Inflammatory macrophage treated with lipopolysaccharide for 4 hours (primary cell): ENCODE results near the gene PRKCB.

Experiments
- DNase-seq: peaks from one replicate; pipeline ENCODE4 v3.0.0-alpha.2; 2020

The PRKCB gene

GRCh38 chr16:23944381-23944780 lies 108.6 kb downstream of the PRKCB start:
- no peak for DNase-seq

GRCh38 chr16:23945243-23945642 lies 109.5 kb downstream of the PRKCB start:
- DNase-seq = no peak

GRCh38 chr16:23947838-23948237 lies 112.1 kb downstream of the PRKCB start:
- no peak for DNase-seq

DNA sequence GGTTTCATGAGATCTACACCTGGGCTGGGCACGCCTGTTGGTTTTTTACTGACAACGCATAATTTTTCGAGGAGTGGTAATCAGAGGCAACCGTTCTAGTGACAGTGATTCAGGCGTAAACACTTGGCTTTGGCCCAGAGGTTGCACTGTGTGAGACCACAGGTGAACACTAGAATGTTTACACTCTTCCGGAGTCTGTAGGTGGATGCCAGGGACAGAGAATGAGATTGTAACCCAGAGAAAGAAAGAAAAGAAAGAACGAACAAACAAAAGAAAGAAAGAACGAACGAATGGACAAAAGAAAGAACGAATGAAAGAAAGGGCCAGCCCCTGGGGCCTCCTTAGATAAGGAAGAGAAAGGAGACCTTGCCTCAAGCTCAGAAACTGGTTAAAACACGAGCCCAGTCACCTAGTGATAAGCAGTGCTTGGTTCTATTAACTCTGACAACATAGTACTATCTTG lies 113.2 kb downstream of the PRKCB start:
- no peak for DNase-seq

- DNase-seq = peak; percentile 32
These were observed 114.0 kb downstream of the PRKCB start for GRCh38 chr16:23949630-23950290.

GRCh38 chr16:23950291-23950894 lies 114.6 kb downstream of the PRKCB start:
- peak; percentile 45 for DNase-seq

GRCh38 chr16:23950898-23951297 lies 115.1 kb downstream of the PRKCB start:
- DNase-seq = peak; percentile 82

GRCh38 chr16:23952128-23952970 lies 116.6 kb downstream of the PRKCB start:
- DNase-seq = peak; percentile 76

- no peak for DNase-seq
These were observed 117.2 kb downstream of the PRKCB start for GRCh38 chr16:23952971-23953300.

DNA sequence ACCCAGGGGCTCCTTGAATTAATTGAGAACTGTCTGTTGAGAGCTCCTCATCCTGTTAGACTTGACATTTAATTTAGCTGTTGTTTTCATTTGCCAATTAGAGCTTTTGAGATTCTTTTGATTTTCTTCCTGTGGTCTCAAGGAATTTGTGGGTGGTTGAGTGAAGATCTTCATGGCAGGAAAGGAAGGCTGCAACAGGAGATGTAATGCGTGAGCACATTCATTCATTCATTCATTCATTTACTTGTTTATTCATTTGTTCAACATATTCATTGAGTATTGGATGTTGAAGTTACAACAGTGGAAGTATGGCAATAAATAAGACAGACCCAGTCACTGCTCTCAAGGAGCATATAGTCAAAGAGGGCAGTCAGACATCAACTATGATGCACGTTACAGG lies 117.7 kb downstream of the PRKCB start:
- DNase-seq = no peak

DNA sequence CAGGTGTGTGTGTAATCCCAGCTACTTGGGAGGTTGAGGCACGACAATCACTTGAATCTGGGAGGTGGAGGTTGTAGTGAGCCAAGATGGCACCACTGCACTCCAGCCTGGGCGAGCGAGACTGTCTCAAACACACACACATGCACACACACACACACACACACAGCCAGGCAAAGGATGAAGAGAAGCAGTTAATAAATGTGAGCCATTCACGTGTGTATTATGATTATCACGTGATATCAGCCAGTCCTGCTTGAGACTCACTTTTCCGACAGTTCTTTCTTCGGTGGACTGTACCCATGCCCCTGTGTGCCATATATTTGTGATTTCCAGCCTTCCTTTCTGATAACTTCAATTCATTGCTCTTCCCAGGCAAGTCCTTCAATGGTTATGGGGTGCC lies 119.3 kb downstream of the PRKCB start:
- DNase-seq = no peak

- DNase-seq = no peak
These were observed 121.5 kb downstream of the PRKCB start for GRCh38 chr16:23957287-23957686.

GRCh38 chr16:23959072-23959751 lies 123.4 kb downstream of the PRKCB start:
- DNase-seq = peak; percentile 87

- no peak for DNase-seq
These were observed 123.9 kb downstream of the PRKCB start for GRCh38 chr16:23959752-23960072.

DNA sequence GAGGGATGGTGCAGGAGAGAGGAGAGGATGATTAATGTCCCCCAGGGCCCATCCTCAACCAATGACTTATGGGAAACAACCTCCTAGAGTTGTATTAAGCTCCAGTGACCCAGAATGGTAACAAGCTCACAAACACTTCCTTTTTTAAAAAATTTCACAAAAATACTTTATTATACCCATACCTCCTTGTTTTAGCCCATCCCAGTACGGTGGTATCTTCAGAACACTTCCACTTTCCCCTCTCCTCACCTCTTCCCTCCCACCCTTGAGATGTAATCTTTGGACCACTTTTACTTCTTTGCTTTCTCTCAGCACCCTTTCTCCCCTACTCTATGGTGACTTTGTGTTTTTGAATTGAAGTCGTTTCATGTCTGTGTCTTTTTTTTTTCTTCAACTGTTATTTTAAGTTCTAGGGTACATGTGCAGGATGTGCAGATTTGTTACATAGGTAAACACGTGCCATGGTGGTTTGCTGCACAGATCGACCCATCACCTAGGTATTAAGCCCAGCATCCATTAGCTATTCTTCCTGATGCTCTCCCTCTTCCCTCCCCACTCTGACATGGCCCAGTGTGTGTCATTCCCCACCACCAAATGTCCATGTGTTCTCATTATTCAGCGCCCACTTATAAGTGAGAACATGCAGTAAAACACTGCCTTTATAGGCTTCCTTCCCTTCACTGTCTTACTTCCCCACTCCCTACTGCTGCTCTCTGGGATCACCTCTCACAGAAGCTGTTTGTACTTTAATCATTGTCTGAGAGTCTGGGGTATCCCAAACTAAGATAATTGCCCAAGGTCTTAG lies 124.5 kb downstream of the PRKCB start:
- DNase-seq = peak; percentile 27

GRCh38 chr16:23962001-23962400 lies 126.2 kb downstream of the PRKCB start:
- DNase-seq = no peak

- no peak for DNase-seq
These were observed 128.4 kb downstream of the PRKCB start for GRCh38 chr16:23964136-23964535.

- DNase-seq = no peak
These were observed 129.5 kb downstream of the PRKCB start for GRCh38 chr16:23965137-23965733.

- DNase-seq = no peak
These were observed 131.0 kb downstream of the PRKCB start for GRCh38 chr16:23966597-23967394.

DNA sequence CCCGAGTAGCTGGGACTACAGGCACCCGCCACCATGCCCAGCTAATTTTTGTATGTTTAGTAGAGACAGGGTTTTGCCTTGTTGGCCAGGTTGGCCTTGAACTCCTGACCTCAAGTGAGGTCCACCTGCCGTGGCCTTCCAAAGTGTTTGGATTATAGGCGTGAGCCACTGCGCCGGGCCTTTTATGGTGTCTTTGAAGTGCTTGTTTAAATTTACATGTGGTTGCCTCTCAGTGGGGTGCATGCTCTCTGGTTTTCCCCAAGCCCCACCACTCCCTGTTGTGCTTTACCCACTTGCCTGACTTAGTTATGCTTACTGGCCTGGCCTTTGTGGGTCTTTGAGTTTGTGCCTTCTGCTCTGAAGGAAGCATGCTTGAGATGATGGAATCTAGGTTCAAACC lies 132.0 kb downstream of the PRKCB start:
- no peak for DNase-seq

- DNase-seq = peak; percentile 47
These were observed 132.4 kb downstream of the PRKCB start for GRCh38 chr16:23968176-23968575.
